Mesenchymal stem cell (in vitro differentiated cells and primary cell): ENCODE measurements around the gene DDX11.
"Not testable (repeated sequence)": the region's sequence is repeated elsewhere in the genome, so short reads cannot be mapped to it uniquely, and the experiment has no call there.

Source experiments
- DNase-seq: peaks from one replicate; pipeline ENCODE4 v3.0.0-alpha.2; 2013
- H2AFZ ChIP-seq: one replicate; pipeline ENCODE4 v1.6.1; 2013; ENCODE audit warnings: low read depth, mild to moderate bottlenecking, control low read depth, inconsistent platforms, low read length, moderate library complexity
- H2AK5ac ChIP-seq: 2 replicates; pipeline ENCODE4 v1.6.1; 2013; ENCODE audit warnings: low read length, moderate library complexity, mild to moderate bottlenecking, inconsistent platforms; ENCODE audit not compliant: severe bottlenecking
- H2BK120ac ChIP-seq: one replicate; pipeline ENCODE4 v1.6.1; 2013; ENCODE audit warnings: low read depth, mild to moderate bottlenecking, inconsistent platforms, low read length, moderate library complexity
- H2BK12ac ChIP-seq, 2 experiments: one replicate each; pipeline ENCODE4 v1.6.1; 2013; ENCODE audit warnings: inconsistent platforms in 2 of 2, low read length in 2 of 2, mild to moderate bottlenecking in 2 of 2, moderate library complexity in 2 of 2, control low read depth in 1 of 2
- H2BK15ac ChIP-seq: one replicate; pipeline ENCODE4 v1.6.1; 2013; ENCODE audit warnings: mild to moderate bottlenecking, low read depth, inconsistent platforms; ENCODE audit not compliant: poor library complexity, severe bottlenecking
- H2BK5ac ChIP-seq: 2 replicates; pipeline ENCODE4 v1.6.1; 2013; ENCODE audit warnings: low read depth, mild to moderate bottlenecking, low read length, control low read depth, inconsistent platforms; ENCODE audit not compliant: poor library complexity, severe bottlenecking
- H3K14ac ChIP-seq, 2 experiments: one replicate each; pipeline ENCODE4 v1.6.1; 2013; ENCODE audit warnings: inconsistent platforms in 2 of 2, low read length in 2 of 2, control low read depth in 1 of 2, mild to moderate bottlenecking in 1 of 2, moderate library complexity in 1 of 2
- H3K18ac ChIP-seq, 2 experiments: one replicate each; pipeline ENCODE4 v1.6.1; 2013; ENCODE audit warnings: inconsistent platforms in 2 of 2, low read length in 2 of 2, control low read depth in 1 of 2, low read depth in 1 of 2, mild to moderate bottlenecking in 1 of 2
- H3K23ac ChIP-seq, 2 experiments: one replicate each; pipeline ENCODE4 v1.6.1; 2013; ENCODE audit warnings: inconsistent platforms in 2 of 2, low read length in 2 of 2, mild to moderate bottlenecking in 2 of 2, moderate library complexity in 2 of 2, control low read depth in 1 of 2
- H3K27ac ChIP-seq: 2 replicates; pipeline ENCODE4 v1.5.1; 2013; ENCODE audit warnings: mild to moderate bottlenecking, moderate library complexity, low read length, control low read depth, inconsistent platforms; ENCODE audit not compliant: poor library complexity, severe bottlenecking
- H3K27me3 ChIP-seq, 2 experiments: 2 replicates each; pipeline versions ENCODE4 v1.6.1 to v1.7.0; 2013; ENCODE audit warnings: low read length in 2 of 2, mild to moderate bottlenecking in 2 of 2, moderate library complexity in 2 of 2, control low read depth in 1 of 2, inconsistent platforms in 1 of 2; ENCODE audit not compliant: control insufficient read depth in 1 of 2, insufficient read depth in 1 of 2
- H3K36me3 ChIP-seq, 2 experiments: 2 replicates each; pipeline versions ENCODE4 v1.6.1 to v1.7.0; 2013; ENCODE audit warnings: low read length in 2 of 2, control low read depth in 1 of 2, inconsistent platforms in 1 of 2, low read depth in 1 of 2, mild to moderate bottlenecking in 1 of 2; ENCODE audit not compliant: insufficient read depth in 2 of 2, control insufficient read depth in 1 of 2
- H3K4ac ChIP-seq, 2 experiments: one replicate each; pipeline ENCODE4 v1.6.1; 2013; ENCODE audit warnings: inconsistent platforms in 2 of 2, low read length in 2 of 2, mild to moderate bottlenecking in 2 of 2, moderate library complexity in 2 of 2, control low read depth in 1 of 2, low read depth in 1 of 2
- H3K4me1 ChIP-seq: 2 replicates; pipeline ENCODE4 v1.6.1; 2013; ENCODE audit warnings: low read depth, low read length, control low read depth; ENCODE audit not compliant: control insufficient read depth, insufficient read depth
- H3K4me2 ChIP-seq: 2 replicates; pipeline ENCODE4 v1.6.1; 2013; ENCODE audit warnings: low read length, mild to moderate bottlenecking, inconsistent platforms; ENCODE audit not compliant: poor library complexity, severe bottlenecking
- H3K4me3 ChIP-seq, 2 experiments: 2 replicates each; pipeline versions ENCODE4 v1.5.1 to v1.7.0; 2013; ENCODE audit warnings: low read length in 2 of 2, mild to moderate bottlenecking in 2 of 2, control low read depth in 1 of 2, low read depth in 1 of 2; ENCODE audit not compliant: insufficient read depth in 1 of 2
- H3K79me1 ChIP-seq: replicated peaks from 2 replicates; pipeline ENCODE4 v1.6.1; 2013; ENCODE audit warnings: mild to moderate bottlenecking, control low read depth, low read length, inconsistent platforms; ENCODE audit not compliant: poor library complexity, severe bottlenecking
- H3K9ac ChIP-seq: 2 replicates; pipeline ENCODE4 v1.7.0; 2013; ENCODE audit warnings: mild to moderate bottlenecking, low read length, moderate library complexity
- H3K9me3 ChIP-seq: 2 replicates; pipeline ENCODE4 v1.7.0; 2013; ENCODE audit warnings: mild to moderate bottlenecking, low read length; ENCODE audit not compliant: control insufficient read depth
- H4K8ac ChIP-seq: one replicate; pipeline ENCODE4 v1.6.1; 2013; ENCODE audit warnings: inconsistent platforms, mild to moderate bottlenecking, low read length, moderate library complexity
- H4K91ac ChIP-seq: one replicate; pipeline ENCODE4 v1.6.1; 2013; ENCODE audit warnings: mild to moderate bottlenecking, low read length, inconsistent platforms
- WGBS: methylation state at CpG from one replicate; pipeline ENCODE4 v1.1.7; 2013; ENCODE audit warnings: mixed read lengths; 5-methylcytosine and 5-hydroxymethylcytosine counted together

Gene DDX11

DNA sequence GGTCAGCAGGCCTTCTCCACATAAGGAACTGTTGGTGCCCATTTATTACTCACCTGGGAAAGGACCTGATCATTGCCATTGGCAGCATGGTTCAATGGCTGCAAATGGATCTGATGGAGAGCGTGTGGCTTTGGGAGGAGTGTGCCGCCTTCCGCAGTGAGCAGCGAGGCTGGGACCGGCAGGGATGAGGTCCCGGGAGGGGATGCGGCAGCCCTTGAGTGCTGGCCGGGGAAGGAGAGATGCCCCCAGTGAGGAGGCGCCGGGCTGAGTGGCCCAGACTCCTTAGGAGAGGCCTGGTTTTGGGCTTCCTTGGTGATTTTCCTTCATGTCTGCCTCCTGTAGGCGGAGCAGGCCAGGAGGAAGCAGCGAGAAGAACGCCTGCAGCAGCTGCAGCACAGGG lies 10.6 kb downstream of the DDX11 start:
- not testable (repeated sequence) for H4K91ac ChIP-seq, H3K9me3 ChIP-seq, H3K4me1 ChIP-seq, H2BK5ac ChIP-seq, H3K14ac ChIP-seq, H4K8ac ChIP-seq, H2BK120ac ChIP-seq, H3K4ac ChIP-seq, H2AK5ac ChIP-seq, H3K4me3 ChIP-seq, H2BK15ac ChIP-seq, H3K27ac ChIP-seq, DNase-seq, H3K9ac ChIP-seq, H3K23ac ChIP-seq, H2AFZ ChIP-seq, H2BK12ac ChIP-seq, H3K79me1 ChIP-seq, H3K27me3 ChIP-seq, H3K18ac ChIP-seq, H3K4me2 ChIP-seq
- WGBS: 99% methylated on average over 9 of the region's 13 CpGs
- H3K36me3 ChIP-seq: peaks cover 5 to 38% of the 10 kb centered on the region in 2 experiments

DNA sequence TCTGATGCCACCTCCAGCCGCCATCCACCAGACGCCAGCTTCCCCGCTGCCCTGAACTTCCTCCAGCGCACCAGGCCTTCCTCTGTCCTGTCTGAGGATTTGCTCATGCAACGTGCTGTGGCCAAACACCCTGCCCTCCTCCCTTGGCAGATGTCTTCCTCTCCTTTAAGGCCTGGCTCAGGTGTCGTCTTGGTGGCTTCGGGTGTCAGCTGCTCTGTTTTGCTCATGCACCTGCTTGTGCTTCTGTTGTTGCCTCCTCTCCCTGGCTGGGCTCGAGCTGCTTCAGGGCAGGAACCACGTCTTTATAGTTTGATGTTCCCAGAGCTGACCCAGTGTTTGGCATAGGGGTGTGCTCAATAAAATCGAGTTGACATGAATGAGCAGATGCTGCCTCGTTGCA lies 12.4 kb downstream of the DDX11 start:
- not testable (repeated sequence) for H3K4me2 ChIP-seq

DNA sequence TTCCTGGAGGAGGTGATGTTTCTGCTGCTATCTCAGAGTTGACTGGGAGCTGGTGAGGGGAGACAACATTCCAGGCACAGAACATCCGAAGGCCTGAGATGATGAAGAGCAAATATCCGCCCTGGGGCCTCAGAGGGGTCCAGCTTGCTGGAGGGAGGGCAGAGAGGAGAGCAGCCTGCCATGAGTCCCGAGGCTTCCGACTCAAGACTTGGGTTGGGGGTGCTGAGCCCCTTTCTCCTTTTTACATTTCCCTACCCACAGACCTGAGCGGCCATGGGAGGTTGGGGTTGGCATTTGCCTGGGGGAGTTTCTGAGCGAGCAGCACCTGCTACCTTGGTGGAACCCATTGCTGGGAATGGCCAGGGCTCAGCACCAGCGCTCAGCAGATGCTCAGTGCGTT lies 13.8 kb downstream of the DDX11 start:
- H3K4me3 ChIP-seq, H2BK12ac ChIP-seq, H2BK120ac ChIP-seq, H3K9me3 ChIP-seq, DNase-seq, H3K23ac ChIP-seq, H3K27ac ChIP-seq, H3K4ac ChIP-seq, H3K9ac ChIP-seq, H3K4me2 ChIP-seq, H3K4me1 ChIP-seq, H2BK15ac ChIP-seq, H3K79me1 ChIP-seq, H2BK5ac ChIP-seq, H3K18ac ChIP-seq, H4K8ac ChIP-seq, H2AFZ ChIP-seq, H2AK5ac ChIP-seq, H3K27me3 ChIP-seq, H4K91ac ChIP-seq, H3K14ac ChIP-seq: not testable (repeated sequence)
- WGBS: no CpG with 5 or more reads among the region's 8 CpGs
- H3K36me3 ChIP-seq: peaks cover 5 to 50% of the 10 kb centered on the region in 2 experiments

More for the DNA sequence above, 12.4 kb downstream of the DDX11 start:
- H3K4ac ChIP-seq, H3K4me1 ChIP-seq, H3K9ac ChIP-seq, H3K9me3 ChIP-seq, H4K8ac ChIP-seq, H3K79me1 ChIP-seq, H3K27me3 ChIP-seq, H3K4me3 ChIP-seq, H2AK5ac ChIP-seq, H2AFZ ChIP-seq, H3K23ac ChIP-seq, H2BK5ac ChIP-seq, H4K91ac ChIP-seq, DNase-seq, H3K27ac ChIP-seq, H3K18ac ChIP-seq, H2BK120ac ChIP-seq, H2BK12ac ChIP-seq, H2BK15ac ChIP-seq, H3K14ac ChIP-seq: not testable (repeated sequence)
- WGBS: 99% methylated on average over 10 of the region's 11 CpGs
- H3K36me3 ChIP-seq: peaks cover 5 to 40% of the 10 kb centered on the region in 2 experiments

DNA sequence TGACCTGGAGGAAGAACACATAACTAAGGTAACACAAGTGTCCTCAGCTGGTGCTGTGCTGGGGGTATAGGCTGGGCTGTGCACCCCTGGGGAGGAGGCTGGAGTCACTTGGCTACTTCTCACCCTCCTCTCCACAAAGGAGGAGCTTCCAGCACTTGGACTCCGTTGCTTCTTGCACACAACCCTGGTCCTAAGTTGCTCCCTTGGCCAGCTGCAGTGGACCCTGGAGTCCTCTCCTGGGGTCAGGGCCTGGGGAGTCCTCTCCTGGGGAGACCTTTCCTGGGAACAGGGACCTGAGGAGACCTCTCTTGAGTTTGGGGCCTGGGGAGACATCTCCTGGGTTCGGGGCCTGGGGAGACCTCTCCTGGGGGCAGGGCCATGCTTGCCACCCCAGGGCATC lies 14.3 kb downstream of the DDX11 start:
- not testable (repeated sequence) for H3K9ac ChIP-seq, DNase-seq, H3K9me3 ChIP-seq, H3K4me2 ChIP-seq, H2BK120ac ChIP-seq, H4K8ac ChIP-seq, H2BK5ac ChIP-seq, H4K91ac ChIP-seq, H2BK15ac ChIP-seq, H3K4me3 ChIP-seq, H3K4ac ChIP-seq, H2AFZ ChIP-seq, H3K14ac ChIP-seq, H3K4me1 ChIP-seq, H2BK12ac ChIP-seq, H3K79me1 ChIP-seq, H3K23ac ChIP-seq, H3K27me3 ChIP-seq, H2AK5ac ChIP-seq, H3K27ac ChIP-seq
- H3K36me3 ChIP-seq: peaks cover 2 to 50% of the 10 kb centered on the region in 2 experiments
- H3K18ac ChIP-seq: peak overlapping the region in 1 of 2 experiments; percentile 12
- 100% methylated on average over 2 of the region's 2 CpGs for WGBS
